Prostate gland (tissue), 2 donors: Measurements from ENCODE around the gene PTPRD. TPM values are rescaled to one million over a fixed set of nuclear protein-coding genes. Genes with fewer than 3 reads are reported as not detected.
A peak's percentile ranks its signal among the peaks of the same experiment; 100 is the strongest.

Source experiments
- DNase-seq: peaks from one replicate; pipeline ENCODE4 v3.0.0-alpha.2; 2019; ENCODE audit warnings: low spot score
- H3K27ac ChIP-seq, 2 donors: fragments of 200-600 bp; sonication (generic); 2 replicates each; pipeline ENCODE4 v1.5.1; 2017 to 2019
- H3K27me3 ChIP-seq: fragments of 200-600 bp; sonication (generic); replicated peaks from 2 replicates; pipeline ENCODE4 v1.5.1; 2019; ENCODE audit not compliant: insufficient read depth
- H3K36me3 ChIP-seq, 2 donors: fragments of 200-600 bp; sonication (generic); 1 replicate in 1 of 2; 2 replicates in 1 of 2; pipeline versions ENCODE4 v1.5.1 to v1.8.1; 2017 to 2019
- H3K4me1 ChIP-seq: fragments of 200-600 bp; sonication (generic); replicated peaks from 2 replicates; pipeline ENCODE4 v1.5.1; 2019
- H3K4me3 ChIP-seq, 2 donors: fragments of 200-600 bp; sonication (generic); 2 replicates each; pipeline ENCODE4 v1.5.1; 2017 to 2019
- H3K9me3 ChIP-seq: fragments of 200-600 bp; sonication (generic); 2 replicates; pipeline ENCODE4 v1.5.1; 2017
- POLR2A ChIP-seq: fragments of 450-650 bp; IDR thresholded peaks from one replicate; pipeline ENCODE4 v1.6.1; 2016; ENCODE audit warnings: antibody characterized with exemption, mild to moderate bottlenecking
- POLR2AphosphoS5 ChIP-seq: sonication (generic); formaldehyde crosslinking; IDR thresholded peaks from one replicate; pipeline ENCODE4 v1.6.1; 2017; ENCODE audit warnings: antibody characterized with exemption
- WGBS: methylation state at CpG from one replicate; pipeline ENCODE4 v1.1.5; 2018; 5-methylcytosine and 5-hydroxymethylcytosine counted together
- intact Hi-C: fragments of 100-400 bp; cut with DNase I; formaldehyde crosslinking; loops from one replicate; pipeline ENCODE4 v1.14.2; 2022
- total RNA-seq, 2 donors: library from RNA; depleted of rRNA; stranded (reverse); fragments of >200 nt; gene quantifications; one replicate each; pipeline ENCODE4 v1.1.0, GENCODE V29; 2016
- TF ChIP-seq, protein P1 (sequence below), 4 experiments: fragments of 200-600 bp in 2 of 4; fragments of 450-650 bp in 2 of 4; sonication (generic) in 2 of 4; IDR thresholded peaks; 1 replicate in 3 of 4; 2 replicates in 1 of 4; pipeline ENCODE4 v1.5.1; 2016 to 2019; ENCODE audit warnings: antibody characterized with exemption in 4 of 4, mild to moderate bottlenecking in 2 of 4, moderate library complexity in 2 of 4

The PTPRD gene
- total RNA-seq, 2 donors from 2014 or later: 5.8 to 23.1 TPM

DNA sequence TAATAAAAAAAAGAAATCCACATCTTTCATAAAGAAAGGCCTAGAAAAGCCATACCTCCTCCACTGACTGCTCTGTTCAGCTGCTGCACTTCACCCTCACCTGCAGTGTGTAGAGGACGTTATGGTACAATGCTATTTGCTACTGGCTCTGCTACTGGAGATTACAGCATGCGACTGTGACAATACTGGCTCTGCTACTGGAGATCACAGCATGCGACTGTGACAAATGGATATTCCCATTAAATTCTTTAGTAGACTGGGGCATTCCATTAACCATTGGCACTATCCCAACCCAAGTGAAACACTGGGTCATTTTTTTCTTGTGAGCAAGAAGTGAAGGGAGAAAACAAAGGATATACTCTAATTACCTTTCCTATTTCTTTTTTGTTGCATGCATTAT is 1749.7 kb downstream of the PTPRD start:
- Histone ChIP-seq H3K27ac (no peak overlapping the region), H3K4me3 (no peak overlapping the region), H3K27me3 (no peaks in the 10 kb centered on the region), H3K4me1 (no peaks in the 10 kb centered on the region), H3K9me3 (no peaks in the 10 kb centered on the region), H3K36me3 (no peaks in the 10 kb centered on the region)
- 34% methylated on average over 3 of the region's 3 CpGs for WGBS
- no peak for DNase-seq
- TF ChIP-seq, protein P1, sequence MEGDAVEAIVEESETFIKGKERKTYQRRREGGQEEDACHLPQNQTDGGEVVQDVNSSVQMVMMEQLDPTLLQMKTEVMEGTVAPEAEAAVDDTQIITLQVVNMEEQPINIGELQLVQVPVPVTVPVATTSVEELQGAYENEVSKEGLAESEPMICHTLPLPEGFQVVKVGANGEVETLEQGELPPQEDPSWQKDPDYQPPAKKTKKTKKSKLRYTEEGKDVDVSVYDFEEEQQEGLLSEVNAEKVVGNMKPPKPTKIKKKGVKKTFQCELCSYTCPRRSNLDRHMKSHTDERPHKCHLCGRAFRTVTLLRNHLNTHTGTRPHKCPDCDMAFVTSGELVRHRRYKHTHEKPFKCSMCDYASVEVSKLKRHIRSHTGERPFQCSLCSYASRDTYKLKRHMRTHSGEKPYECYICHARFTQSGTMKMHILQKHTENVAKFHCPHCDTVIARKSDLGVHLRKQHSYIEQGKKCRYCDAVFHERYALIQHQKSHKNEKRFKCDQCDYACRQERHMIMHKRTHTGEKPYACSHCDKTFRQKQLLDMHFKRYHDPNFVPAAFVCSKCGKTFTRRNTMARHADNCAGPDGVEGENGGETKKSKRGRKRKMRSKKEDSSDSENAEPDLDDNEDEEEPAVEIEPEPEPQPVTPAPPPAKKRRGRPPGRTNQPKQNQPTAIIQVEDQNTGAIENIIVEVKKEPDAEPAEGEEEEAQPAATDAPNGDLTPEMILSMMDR (IDR thresholded peaks at IDR 0.05): no peak
- TF ChIP-seq POLR2A (no peak), POLR2AphosphoS5 (no peak)
- intact Hi-C loops: no loop called here

DNA sequence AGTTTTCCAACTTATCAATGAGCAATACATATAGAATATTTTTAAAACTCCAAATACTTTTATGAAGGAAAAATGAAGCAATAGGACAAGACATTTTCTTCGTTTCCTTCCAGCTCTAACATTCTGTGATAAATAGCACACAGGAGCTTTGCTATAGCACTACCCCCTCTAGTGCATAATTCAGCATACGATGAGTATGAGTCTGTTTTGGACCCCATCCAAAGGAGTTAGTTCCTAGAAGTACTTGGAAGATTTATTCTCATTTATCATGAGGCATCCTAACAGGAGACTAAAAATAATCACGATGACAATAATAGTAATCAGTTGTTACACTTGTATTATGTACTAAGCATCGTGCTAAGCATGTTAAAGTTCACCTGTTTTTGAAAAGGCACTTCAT is 1751.9 kb downstream of the PTPRD start:
- TF ChIP-seq, protein P1 (IDR thresholded peaks at IDR 0.05): no peak
- TF ChIP-seq POLR2AphosphoS5: no peak
- Histone ChIP-seq H3K4me1 (no peaks in the 10 kb centered on the region), H3K27me3 (no peaks in the 10 kb centered on the region), H3K4me3 (no peak overlapping the region), H3K27ac (no peak overlapping the region), H3K9me3 (no peaks in the 10 kb centered on the region), H3K36me3 (no peaks in the 10 kb centered on the region)
- WGBS: 60% methylated on average over 4 of the region's 4 CpGs
- no peak for DNase-seq
- intact Hi-C loops: no loop called here

DNA sequence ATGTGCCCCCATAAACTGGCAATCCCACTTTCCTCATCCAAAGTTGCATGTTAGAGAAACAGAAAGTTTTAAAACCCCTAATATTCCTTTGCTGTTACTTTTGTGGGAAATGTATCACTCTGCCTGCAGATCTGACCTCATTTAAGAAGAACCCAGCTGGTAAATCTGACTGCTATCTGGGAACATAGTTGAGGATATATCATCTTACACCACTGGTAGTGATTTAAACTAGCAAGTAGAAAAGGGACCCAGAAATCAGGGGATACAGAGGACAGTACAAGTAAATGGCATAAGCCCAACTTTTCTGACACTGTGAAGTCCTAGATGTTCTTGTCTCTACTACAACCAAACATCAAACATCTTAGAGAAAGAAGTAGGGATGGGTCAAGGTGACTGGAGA is 1752.7 kb downstream of the PTPRD start:
- Histone ChIP-seq H3K36me3 (no peaks in the 10 kb centered on the region), H3K27ac (no peak overlapping the region), H3K4me1 (no peaks in the 10 kb centered on the region), H3K9me3 (no peaks in the 10 kb centered on the region), H3K27me3 (no peaks in the 10 kb centered on the region), H3K4me3 (no peak overlapping the region)
- intact Hi-C loops: no loop called here
- no peak for DNase-seq
- TF ChIP-seq POLR2A (no peak), POLR2AphosphoS5 (no peak)
- TF ChIP-seq, protein P1 (IDR thresholded peaks at IDR 0.05): no peak

DNA sequence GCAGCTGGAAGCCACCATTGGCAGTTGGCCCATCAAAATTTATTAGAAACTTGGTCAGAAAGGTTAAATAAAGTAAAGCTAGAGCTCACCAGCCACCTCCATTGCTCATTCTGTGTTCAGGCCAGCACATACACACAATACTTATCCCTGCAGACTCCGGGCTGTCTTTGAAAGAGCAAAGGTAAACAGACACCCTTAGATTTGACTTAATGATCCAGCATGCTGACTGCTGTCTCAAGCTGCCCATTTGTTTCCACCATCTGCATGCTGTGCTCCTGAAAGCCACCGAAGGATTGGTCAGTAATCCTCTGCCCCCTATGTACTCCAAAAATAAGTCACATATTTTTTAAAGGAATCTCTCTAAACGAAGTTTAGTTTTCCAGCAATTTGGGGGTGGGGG is 1753.4 kb downstream of the PTPRD start:
- no peaks in the 10 kb centered on the region for H3K36me3 ChIP-seq
- H3K4me1 ChIP-seq: no peaks in the 10 kb centered on the region
- H3K4me3 ChIP-seq: no peak overlapping the region
- no peak for DNase-seq
- H3K9me3 ChIP-seq: no peaks in the 10 kb centered on the region
- intact Hi-C loops: loop anchor here (10.0 kb wide), 1 partner anchor 195 kb away; no protein-coding TSS in a partner anchor
- TF ChIP-seq POLR2A (no peak), POLR2AphosphoS5 (no peak)
- TF ChIP-seq, protein P1 (IDR thresholded peaks at IDR 0.05): no peak
- H3K27me3 ChIP-seq: no peaks in the 10 kb centered on the region
- no peak overlapping the region for H3K27ac ChIP-seq
- WGBS: 58% methylated on average over 3 of the region's 3 CpGs

GRCh38 chr9:8858596-8859161 is 1754.1 kb downstream of the PTPRD start:
- TF ChIP-seq POLR2AphosphoS5 (no peak), POLR2A (no peak)
- TF ChIP-seq, protein P1 (IDR thresholded peaks at IDR 0.05): no peak
- 31% methylated on average over 23 of the region's 27 CpGs for WGBS
- Histone ChIP-seq H3K4me3 (peak overlapping the region in 1 of 2 donors; percentile 60), H3K27ac (no peak overlapping the region), H3K4me1 (no peaks in the 10 kb centered on the region), H3K36me3 (no peaks in the 10 kb centered on the region), H3K9me3 (no peaks in the 10 kb centered on the region), H3K27me3 (no peaks in the 10 kb centered on the region)
- no peak for DNase-seq
- intact Hi-C loops: loop anchor here (10.0 kb wide), 1 partner anchor 194 kb away; no protein-coding TSS in a partner anchor
